GM12878 (cell line): ENCODE results near the gene NUP54. TPM values are rescaled to one million over a fixed set of nuclear protein-coding genes. Genes with fewer than 3 reads are reported as not detected.

ENCODE experiments used
- ATAC-seq: fragments of 200-7000 bp; cut with Tn5 transposase; 3 replicates; pipeline ENCODE4 v1.9.1; 2020; ENCODE audit warnings: mild to moderate bottlenecking, moderate library complexity
- BruUV-seq: library from RNA; stranded (reverse); fragments of 400-500 nt; replicated peaks from 2 replicates; lab custom pipeline; 2021; lab: Mats Ljungman, UMichigan
- CTCF ChIA-PET: fragments of 300-600 bp; sonication (Branson Sonifier 250); formaldehyde crosslinking; extraction: SDS; loops from one replicate; lab custom pipeline; 2021; ENCODE audit warnings: inconsistent platforms; lab: Yijun Ruan, JAX
- POLR2A ChIA-PET: fragments of 350-600 bp; formaldehyde crosslinking; extraction: SDS; loops from one replicate; lab custom pipeline; 2021; ENCODE audit warnings: inconsistent platforms; lab: Charles Lee
- RAD21 ChIA-PET: fragments of 300-600 bp; sonication (Branson Sonifier 250); formaldehyde crosslinking; loops from one replicate; lab custom pipeline; 2023; ENCODE audit warnings: antibody characterized with exemption; ENCODE audit not compliant: unreplicated experiment; lab: Charles Lee
- SMC1A ChIA-PET: fragments of 300-600 bp; sonication (Branson Sonifier 250); formaldehyde crosslinking; loops from one replicate; lab custom pipeline; 2023; ENCODE audit not compliant: unreplicated experiment, uncharacterized antibody; lab: Charles Lee
- DNase-seq: peaks from one replicate; pipeline ENCODE4 v3.0.0-alpha.2; 2011; ENCODE audit warnings: low read depth, low spot score
- FAIRE-seq: peaks from 3 replicates; lab custom pipeline; 2011; peaks lifted over from hg19 to GRCh38; lab: Jason Lieb, UNC
- H2AFZ ChIP-seq: 2 replicates; pipeline ENCODE4 v1.6.0; 2011; ENCODE audit warnings: low read depth, low read length, control low read depth; ENCODE audit not compliant: control insufficient read depth
- H3K27ac ChIP-seq: 2 replicates; pipeline ENCODE4 v1.5.1; 2011; ENCODE audit warnings: control low read depth; ENCODE audit not compliant: control insufficient read depth, insufficient read depth
- H3K27me3 ChIP-seq, 2 experiments: replicated peaks in 1 of 2; 2 replicates each; pipeline versions ENCODE4 v1.6.0 to v1.6.1; 2011; ENCODE audit warnings: low read length in 1 of 2; ENCODE audit not compliant: control insufficient read depth in 2 of 2, insufficient read depth in 2 of 2
- H3K36me3 ChIP-seq, 2 experiments: 2 replicates each; pipeline ENCODE4 v1.5.1; 2011; ENCODE audit warnings: low read length in 1 of 2; ENCODE audit not compliant: control insufficient read depth in 2 of 2, insufficient read depth in 2 of 2
- H3K4me1 ChIP-seq: 2 replicates; pipeline ENCODE4 v1.6.1; 2011; ENCODE audit warnings: mild to moderate bottlenecking, low read length, moderate library complexity, mixed read lengths; ENCODE audit not compliant: control insufficient read depth, insufficient read depth
- H3K4me2 ChIP-seq: 2 replicates; pipeline ENCODE4 v1.6.0; 2011; ENCODE audit warnings: control low read depth; ENCODE audit not compliant: control insufficient read depth, insufficient read depth
- H3K4me3 ChIP-seq: fragments of 200-600 bp; sonication (generic); 2 replicates; pipeline ENCODE4 v1.5.1; 2016
- H3K79me2 ChIP-seq: 2 replicates; pipeline ENCODE4 v1.6.0; 2011; ENCODE audit warnings: low read length; ENCODE audit not compliant: control insufficient read depth, insufficient read depth
- H3K9ac ChIP-seq: 2 replicates; pipeline ENCODE4 v1.8.0; 2011; ENCODE audit warnings: low read length, control low read depth, mixed read lengths; ENCODE audit not compliant: control insufficient read depth, insufficient read depth
- H3K9me3 ChIP-seq: replicated peaks from 3 replicates; pipeline ENCODE4 v1.5.1; 2011; ENCODE audit warnings: mild to moderate bottlenecking, low read length; ENCODE audit not compliant: control insufficient read depth, insufficient read depth
- H4K20me1 ChIP-seq: 2 replicates; pipeline ENCODE4 v1.6.0; 2011; ENCODE audit not compliant: control insufficient read depth, insufficient read depth
- CUX1 ChIP-seq: IDR thresholded peaks from 2 replicates; pipeline ENCODE4 v1.6.1; 2012; ENCODE audit warnings: improper control_type of control experiment, low read depth, low read length; ENCODE audit not compliant: insufficient replicate concordance
- FOXM1 ChIP-seq: IDR thresholded peaks from 2 replicates; pipeline ENCODE4 v1.6.1; 2012; ENCODE audit warnings: low read depth, mild to moderate bottlenecking, inconsistent platforms, low read length, moderate library complexity
- JUND ChIP-seq: IDR thresholded peaks from 2 replicates; pipeline ENCODE4 v1.6.1; 2012; ENCODE audit warnings: low read depth, mild to moderate bottlenecking, low read length, improper control_type of control experiment, moderate library complexity
- POLR2A ChIP-seq: IDR thresholded peaks from 2 replicates; pipeline ENCODE4 v1.6.1; 2011; ENCODE audit warnings: low read depth, mild to moderate bottlenecking, low read length
- RB1 ChIP-seq: fragments of 450-650 bp; formaldehyde crosslinking; IDR thresholded peaks from 2 replicates; pipeline ENCODE4 v1.6.1; 2017; ENCODE audit warnings: mild to moderate bottlenecking, borderline replicate concordance
- SKIL ChIP-seq: fragments of 450-650 bp; IDR thresholded peaks from 2 replicates; pipeline ENCODE4 v1.6.1; 2017; ENCODE audit warnings: mild to moderate bottlenecking, low read depth, inconsistent platforms; ENCODE audit not compliant: poor library complexity, severe bottlenecking
- SREBF2 ChIP-seq: IDR thresholded peaks from 2 replicates; pipeline ENCODE4 v1.6.1; 2012; ENCODE audit warnings: mild to moderate bottlenecking, low read length
- WGBS: methylation state at CpG from one replicate; pipeline ENCODE4 v1.1.6; 2016; ENCODE audit warnings: low lambda C conversion rate; ENCODE audit not compliant: insufficient replicate concordance, insufficient coverage; ENCODE audit errors: missing lambda C conversion rate; 5-methylcytosine and 5-hydroxymethylcytosine counted together
- in situ Hi-C: fragments of 300-500 bp; cut with MboI; formaldehyde crosslinking; loops from 9 replicates; pipeline ENCODE4 v1.14.3; 2018; ENCODE audit warnings: mixed read lengths
- intact Hi-C: fragments of 100-400 bp; cut with micrococcal nuclease; formaldehyde crosslinking; loops from one replicate; pipeline ENCODE4 v1.14.2; 2022; ENCODE audit not compliant: unreplicated experiment
- polyA plus RNA-seq, 11 experiments: library from polyadenylated mRNA; depleted of rRNA in 4 of 11; unstranded in 6 of 11; stranded (reverse) in 5 of 11; fragments of >200 nt; fragmentation: Nextera tagmentation in 4 of 11; fragmentation: Illumina TruSeq in 1 of 11; extraction: Ambion mirVana in 4 of 11; extraction: Trizol in 1 of 11; gene quantifications; 1 replicate in 1 of 11; 2 replicates in 10 of 11; pipeline versions ENCODE4 v1.2.1 to v1.2.3, GENCODE V29; 2011 to 2016; ENCODE audit warnings: inconsistent platforms in 2 of 11, missing spikeins in 2 of 11, low read depth in 1 of 11
- total RNA-seq, 4 experiments: library from RNA; depleted of rRNA in 3 of 4; stranded (reverse); fragments of >200 nt in 3 of 4; fragmentation: Illumina TruSeq in 1 of 4; extraction: Trizol in 1 of 4; gene quantifications; 2 replicates each; pipeline versions ENCODE4 v1.2.1 to v1.2.3, GENCODE V29; 2013 to 2021

The NUP54 gene
- total and polyA plus RNA-seq, 10 of the 15 experiments (the other 5 are each of a cell fraction or from before 2014, with no cell fraction given), result 17.5 to 69.0 (median 42.3) TPM

- TF ChIP-seq SKIL (no peak), POLR2A (no peak), CUX1 (no peak), FOXM1 (no peak)
Measured at GRCh38 chr4:76174216-76174615, 26.0 kb upstream of the NUP54 start (continued).

- Histone ChIP-seq H3K27me3 (no peaks in the 10 kb centered on the region), H2AFZ (no peak overlapping the region), H3K36me3 (peaks cover 2 to 3% of the 10 kb centered on the region in 2 experiments; a peak in 3 of 4 replicates), H3K4me3 (no peak overlapping the region), H3K9ac (no peak overlapping the region), H3K79me2 (no peaks in the 10 kb centered on the region), H3K4me2 (no peak overlapping the region), H3K9me3 (no peaks in the 10 kb centered on the region), H3K27ac (no peak overlapping the region), H3K4me1 (no peaks in the 10 kb centered on the region), H4K20me1 (no peaks in the 10 kb centered on the region)
- CTCF ChIA-PET, result interaction anchor here (0.7 kb wide), 1 partner anchor 67 kb away, joined by 5 read pairs; no protein-coding TSS in a partner anchor
- in situ Hi-C loops, result no loop called here
- DNase-seq (no peak), ATAC-seq (no peak), FAIRE-seq (no peak)
- TF ChIP-seq JUND (no peak), RB1 (no peak), SREBF2 (no peak)
- SMC1A ChIA-PET, result interaction anchor here (0.7 kb wide), 2 partner anchors 93 to 1099 kb away, joined by 3 read pairs; no protein-coding TSS in a partner anchor
- no TSS peak for BruUV-seq
- intact Hi-C loops, result no loop called here
- 77% methylated on average over 3 of the region's 3 CpGs for WGBS
- POLR2A ChIA-PET, result no interaction called here
- RAD21 ChIA-PET, result no interaction called here
Measured at GRCh38 chr4:76168688-76169087, 20.5 kb upstream of the NUP54 start.
